DND-41 (cell line): ENCODE data around the gene POLA1.

Experiments
- ATAC-seq: fragments of 200-7000 bp; cut with Tn5 transposase; 3 replicates; pipeline ENCODE4 v1.9.1; 2021; ENCODE audit warnings: low read depth; ENCODE audit not compliant: insufficient read depth
- DNase-seq: peaks from one replicate; pipeline ENCODE4 v3.0.0-alpha.2; 2020
- H2AFZ ChIP-seq: 2 replicates; pipeline ENCODE4 v1.6.0; 2012; ENCODE audit warnings: low read depth, low read length
- H3K27ac ChIP-seq: 2 replicates; pipeline ENCODE4 v1.5.1; 2012; ENCODE audit warnings: low read length, inconsistent platforms
- H3K27me3 ChIP-seq: fragments of 200-600 bp; sonication (generic); 2 replicates; pipeline ENCODE4 v1.6.0; 2012; ENCODE audit warnings: low read length, mild to moderate bottlenecking, inconsistent platforms; ENCODE audit not compliant: insufficient read depth, poor library complexity
- H3K36me3 ChIP-seq: 2 replicates; pipeline ENCODE4 v1.5.1; 2012; ENCODE audit warnings: low read length, inconsistent platforms; ENCODE audit not compliant: insufficient read depth
- H3K4me1 ChIP-seq: 2 replicates; pipeline ENCODE4 v1.5.1; 2012; ENCODE audit warnings: mild to moderate bottlenecking, low read length; ENCODE audit not compliant: insufficient read depth
- H3K4me2 ChIP-seq: 2 replicates; pipeline ENCODE4 v1.6.0; 2012; ENCODE audit warnings: mild to moderate bottlenecking, moderate library complexity, low read length, inconsistent platforms; ENCODE audit not compliant: insufficient read depth
- H3K4me3 ChIP-seq, 2 experiments: fragments of 200-600 bp in 1 of 2; shearing (Covaris generic) in 1 of 2; 2 replicates each; pipeline ENCODE4 v1.5.1; 2012 to 2016; ENCODE audit warnings: inconsistent platforms in 2 of 2, low read length in 2 of 2, mild to moderate bottlenecking in 2 of 2, low read depth in 1 of 2, moderate library complexity in 1 of 2
- H3K79me2 ChIP-seq: 2 replicates; pipeline ENCODE4 v1.6.0; 2012; ENCODE audit warnings: low read length, inconsistent platforms; ENCODE audit not compliant: insufficient read depth
- H3K9ac ChIP-seq: 2 replicates; pipeline ENCODE4 v1.6.0; 2012; ENCODE audit warnings: low read depth, mild to moderate bottlenecking, inconsistent platforms, low read length, moderate library complexity
- H3K9me3 ChIP-seq: 2 replicates; pipeline ENCODE4 v1.5.1; 2012; ENCODE audit warnings: low read length, moderate library complexity, mild to moderate bottlenecking, inconsistent platforms; ENCODE audit not compliant: insufficient read depth, severe bottlenecking
- H4K20me1 ChIP-seq: 2 replicates; pipeline ENCODE4 v1.6.0; 2012; ENCODE audit warnings: low read length; ENCODE audit not compliant: insufficient read depth
- CTCF ChIP-seq: IDR thresholded peaks from 2 replicates; pipeline ENCODE4 v1.5.1; 2012; ENCODE audit warnings: borderline replicate concordance, low read length, moderate library complexity, mild to moderate bottlenecking; ENCODE audit not compliant: poor library complexity, severe bottlenecking; ENCODE audit errors: extremely low read depth
- EZH2 ChIP-seq: IDR thresholded peaks from 3 replicates; pipeline ENCODE4 v1.6.1; 2012; ENCODE audit warnings: borderline replicate concordance, low read depth, mild to moderate bottlenecking, moderate library complexity, low read length, inconsistent platforms; ENCODE audit not compliant: severe bottlenecking

Gene POLA1

GRCh38 chrX:24987731-24988130 is 294.0 kb downstream of the POLA1 start:
- no peak for ATAC-seq
- Histone ChIP-seq H2AFZ (no peak overlapping the region), H3K27ac (no peak overlapping the region), H3K4me1 (no peaks in the 10 kb centered on the region), H3K79me2 (no peaks in the 10 kb centered on the region), H4K20me1 (no peaks in the 10 kb centered on the region), H3K4me3 (no peak overlapping the region), H3K36me3 (peaks cover 13% of the 10 kb centered on the region), H3K9ac (no peak overlapping the region), H3K27me3 (no peaks in the 10 kb centered on the region), H3K4me2 (no peak overlapping the region), H3K9me3 (no peaks in the 10 kb centered on the region)
- DNase-seq: no peak
- TF ChIP-seq EZH2 (no peak), CTCF (no peak)

- no peak for TF ChIP-seq EZH2
- no peak for TF ChIP-seq CTCF
- Histone ChIP-seq H3K9me3 (no peaks in the 10 kb centered on the region), H3K4me2 (no peak overlapping the region), H3K36me3 (peaks cover 13% of the 10 kb centered on the region), H3K4me3 (no peak overlapping the region), H3K79me2 (no peaks in the 10 kb centered on the region), H3K9ac (no peak overlapping the region), H3K4me1 (no peaks in the 10 kb centered on the region), H3K27me3 (no peaks in the 10 kb centered on the region), H3K27ac (no peak overlapping the region), H4K20me1 (no peaks in the 10 kb centered on the region), H2AFZ (no peak overlapping the region)
- ATAC-seq: no peak
- DNase-seq: no peak
Observed at GRCh38 chrX:24988314-24988713, 294.6 kb downstream of the POLA1 start.

- Histone ChIP-seq H4K20me1 (no peaks in the 10 kb centered on the region), H3K4me1 (no peaks in the 10 kb centered on the region), H3K27me3 (no peaks in the 10 kb centered on the region), H3K4me2 (no peak overlapping the region), H3K36me3 (peaks cover 16% of the 10 kb centered on the region), H3K4me3 (no peak overlapping the region), H3K9ac (no peak overlapping the region), H3K9me3 (no peaks in the 10 kb centered on the region), H3K27ac (no peak overlapping the region), H2AFZ (no peak overlapping the region), H3K79me2 (no peaks in the 10 kb centered on the region)
- TF ChIP-seq EZH2 (no peak), CTCF (no peak)
- DNase-seq: no peak
- ATAC-seq: no peak
Observed at GRCh38 chrX:24990535-24990934, 296.8 kb downstream of the POLA1 start.

- H4K20me1 ChIP-seq: no peaks in the 10 kb centered on the region
- H3K27me3 ChIP-seq: no peaks in the 10 kb centered on the region
- no peaks in the 10 kb centered on the region for H3K9me3 ChIP-seq
- H3K36me3 ChIP-seq: peaks cover 21% of the 10 kb centered on the region
- no peak for TF ChIP-seq CTCF
- no peak for TF ChIP-seq EZH2
- no peak for DNase-seq
- H3K27ac ChIP-seq: no peak overlapping the region
- H3K4me3 ChIP-seq: no peak overlapping the region
- no peak overlapping the region for H3K4me2 ChIP-seq
- no peaks in the 10 kb centered on the region for H3K79me2 ChIP-seq
- no peak for ATAC-seq
- no peak overlapping the region for H3K9ac ChIP-seq
- no peaks in the 10 kb centered on the region for H3K4me1 ChIP-seq
- no peak overlapping the region for H2AFZ ChIP-seq
Observed at GRCh38 chrX:24993879-24994278, 300.2 kb downstream of the POLA1 start.
